Astrocyte of the spinal cord (primary cell): ENCODE results near the gene NOP9.

Experiments
- DNase-seq: peaks from one replicate; pipeline ENCODE4 v3.0.0; 2011; ENCODE audit warnings: low read depth, low spot score
- H3K4me3 ChIP-seq: 2 replicates; pipeline ENCODE4 v1.5.1; 2011; ENCODE audit warnings: low read depth, mild to moderate bottlenecking, low read length, moderate library complexity
- CTCF ChIP-seq: IDR thresholded peaks from 2 replicates; pipeline ENCODE4 v1.5.1; 2012; ENCODE audit warnings: low read depth, mild to moderate bottlenecking, low read length, inconsistent platforms
- in situ Hi-C: cut with HindIII; loops from 2 replicates; pipeline ENCODE4 v1.10.0; 2017; ENCODE audit warnings: low sequenced_read_pairs

The NOP9 gene

GRCh38 chr14:24299255-24300191, at the start of gene NOP9, which contains the start of gene DHRS1:
Gene NOP9 (plus strand): TSS chr14:24299850. CDS start chr14:24299955, 105 bp downstream.
Gene DHRS1 (minus strand): TSS chr14:24299780. CDS start chr14:24299106, 674 bp downstream.
- peak within 1 kb of the TSS; percentile 92 for H3K4me3 ChIP-seq
- in situ Hi-C loops: no loop called here
- DNase-seq: peak; percentile 89
- TF ChIP-seq CTCF: no peak

GRCh38 chr14:24250354-24250753, 49.3 kb upstream of the NOP9 start:
- TF ChIP-seq CTCF: no peak
- in situ Hi-C loops: no loop called here
- no peak for DNase-seq
- H3K4me3 ChIP-seq: no peak overlapping the region

- no peak for DNase-seq
- H3K4me3 ChIP-seq: no peak overlapping the region
- TF ChIP-seq CTCF: no peak
- in situ Hi-C loops: no loop called here
Measured at GRCh38 chr14:24251880-24252288, 47.8 kb upstream of the NOP9 start.

GRCh38 chr14:24252289-24253124, 47.1 kb upstream of the NOP9 start:
- no peak for TF ChIP-seq CTCF
- in situ Hi-C loops: no loop called here
- DNase-seq: no peak
- no peak overlapping the region for H3K4me3 ChIP-seq

- no peak for DNase-seq
- in situ Hi-C loops: no loop called here
- TF ChIP-seq CTCF: no peak
- H3K4me3 ChIP-seq: no peak overlapping the region
Measured at GRCh38 chr14:24253936-24254335, 45.7 kb upstream of the NOP9 start.

- DNase-seq: no peak
- no peak overlapping the region for H3K4me3 ChIP-seq
- TF ChIP-seq CTCF: no peak
- in situ Hi-C loops: no loop called here
Measured at GRCh38 chr14:24254630-24255392, 44.8 kb upstream of the NOP9 start.
